Loucy (cell line): Measurements from ENCODE around the gene SNRPN.

Experiments
- EZH2phosphoT487 ChIP-seq: fragments of 200-600 bp; IDR thresholded peaks from 2 replicates; pipeline ENCODE4 v1.6.1; 2018; ENCODE audit warnings: antibody characterized with exemption, mild to moderate bottlenecking, moderate library complexity, borderline replicate concordance
- TF ChIP-seq, protein P1 (sequence below): fragments of 200-600 bp; sonication (generic); conservative IDR thresholded peaks from 2 replicates; pipeline ENCODE4 v1.5.1; 2014; ENCODE audit warnings: mild to moderate bottlenecking, antibody characterized with exemption, low read length

GRCh38 chr15:24916305-24917009 is 38.3 kb upstream of the SNRPN start:
- TF ChIP-seq, protein P1, sequence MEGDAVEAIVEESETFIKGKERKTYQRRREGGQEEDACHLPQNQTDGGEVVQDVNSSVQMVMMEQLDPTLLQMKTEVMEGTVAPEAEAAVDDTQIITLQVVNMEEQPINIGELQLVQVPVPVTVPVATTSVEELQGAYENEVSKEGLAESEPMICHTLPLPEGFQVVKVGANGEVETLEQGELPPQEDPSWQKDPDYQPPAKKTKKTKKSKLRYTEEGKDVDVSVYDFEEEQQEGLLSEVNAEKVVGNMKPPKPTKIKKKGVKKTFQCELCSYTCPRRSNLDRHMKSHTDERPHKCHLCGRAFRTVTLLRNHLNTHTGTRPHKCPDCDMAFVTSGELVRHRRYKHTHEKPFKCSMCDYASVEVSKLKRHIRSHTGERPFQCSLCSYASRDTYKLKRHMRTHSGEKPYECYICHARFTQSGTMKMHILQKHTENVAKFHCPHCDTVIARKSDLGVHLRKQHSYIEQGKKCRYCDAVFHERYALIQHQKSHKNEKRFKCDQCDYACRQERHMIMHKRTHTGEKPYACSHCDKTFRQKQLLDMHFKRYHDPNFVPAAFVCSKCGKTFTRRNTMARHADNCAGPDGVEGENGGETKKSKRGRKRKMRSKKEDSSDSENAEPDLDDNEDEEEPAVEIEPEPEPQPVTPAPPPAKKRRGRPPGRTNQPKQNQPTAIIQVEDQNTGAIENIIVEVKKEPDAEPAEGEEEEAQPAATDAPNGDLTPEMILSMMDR = no peak
- TF ChIP-seq EZH2phosphoT487 = peak; percentile 86
